Bronchial epithelial cell (primary cell): ENCODE results near the gene PKD1L1. TPM values are rescaled to one million over a fixed set of nuclear protein-coding genes. Genes with fewer than 3 reads are reported as not detected.

ENCODE experiments used
- DNase-seq: peaks from one replicate; pipeline ENCODE4 v3.0.0-alpha.2; 2010; ENCODE audit warnings: low read depth
- FAIRE-seq: peaks from 2 replicates; lab custom pipeline; 2011; peaks lifted over from hg19 to GRCh38; lab: Jason Lieb, UNC
- H3K27me3 ChIP-seq: 2 replicates; pipeline ENCODE4 v1.5.1; 2011; ENCODE audit warnings: low read length; ENCODE audit not compliant: control insufficient read depth, insufficient read depth
- H3K36me3 ChIP-seq: 2 replicates; pipeline ENCODE4 v1.5.1; 2011; ENCODE audit warnings: low read length; ENCODE audit not compliant: control insufficient read depth, insufficient read depth
- H3K4me3 ChIP-seq: 2 replicates; pipeline ENCODE4 v1.5.1; 2011; ENCODE audit warnings: mild to moderate bottlenecking, low read depth, low read length, control low read depth
- total RNA-seq: library from RNA; depleted of rRNA; stranded (reverse); fragments of >200 nt; gene quantifications from 2 replicates; pipeline ENCODE4 v1.2.1, GENCODE V29; 2014
- TF ChIP-seq, protein P1 (sequence below): IDR thresholded peaks from 2 replicates; pipeline ENCODE4 v1.5.1; 2011; ENCODE audit warnings: mild to moderate bottlenecking, moderate library complexity, low read length, control low read depth, inconsistent platforms; ENCODE audit not compliant: insufficient read depth, severe bottlenecking

The PKD1L1 gene
- total RNA-seq, 1 donor from 2014 or later, result under 0.01 TPM

DNA sequence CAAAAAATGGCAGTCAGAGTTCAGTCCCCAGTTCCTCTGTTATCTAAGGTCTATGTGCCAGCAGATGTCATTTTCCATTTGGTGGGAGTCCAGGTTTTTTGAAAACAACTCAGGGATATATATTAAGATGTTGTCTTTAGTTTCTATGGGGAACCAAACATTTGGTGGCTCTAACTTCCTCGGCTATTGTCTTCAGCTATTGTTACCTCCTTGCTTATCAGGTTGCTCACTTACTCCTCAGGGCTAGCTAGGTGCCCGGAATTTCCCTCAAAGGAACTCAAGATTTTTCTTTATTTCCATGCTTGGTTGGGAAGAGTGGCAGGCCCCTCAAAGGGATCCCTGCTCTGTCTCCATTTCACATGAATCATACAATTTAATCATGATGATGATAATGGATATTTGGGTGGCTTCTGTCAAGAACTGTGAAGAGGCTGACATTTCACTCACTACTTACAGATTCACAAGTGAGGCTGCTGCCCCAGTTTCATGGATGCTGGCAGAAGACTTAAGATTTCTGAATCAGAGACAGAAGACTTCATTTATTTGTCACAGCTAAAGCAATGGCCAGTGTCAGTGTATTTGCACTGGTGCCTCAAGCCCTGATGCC lies 182.8 kb downstream of the PKD1L1 start:
- Histone ChIP-seq H3K4me3 (no peak overlapping the region), H3K27me3 (no peaks in the 10 kb centered on the region), H3K36me3 (no peaks in the 10 kb centered on the region)
- TF ChIP-seq, protein P1, sequence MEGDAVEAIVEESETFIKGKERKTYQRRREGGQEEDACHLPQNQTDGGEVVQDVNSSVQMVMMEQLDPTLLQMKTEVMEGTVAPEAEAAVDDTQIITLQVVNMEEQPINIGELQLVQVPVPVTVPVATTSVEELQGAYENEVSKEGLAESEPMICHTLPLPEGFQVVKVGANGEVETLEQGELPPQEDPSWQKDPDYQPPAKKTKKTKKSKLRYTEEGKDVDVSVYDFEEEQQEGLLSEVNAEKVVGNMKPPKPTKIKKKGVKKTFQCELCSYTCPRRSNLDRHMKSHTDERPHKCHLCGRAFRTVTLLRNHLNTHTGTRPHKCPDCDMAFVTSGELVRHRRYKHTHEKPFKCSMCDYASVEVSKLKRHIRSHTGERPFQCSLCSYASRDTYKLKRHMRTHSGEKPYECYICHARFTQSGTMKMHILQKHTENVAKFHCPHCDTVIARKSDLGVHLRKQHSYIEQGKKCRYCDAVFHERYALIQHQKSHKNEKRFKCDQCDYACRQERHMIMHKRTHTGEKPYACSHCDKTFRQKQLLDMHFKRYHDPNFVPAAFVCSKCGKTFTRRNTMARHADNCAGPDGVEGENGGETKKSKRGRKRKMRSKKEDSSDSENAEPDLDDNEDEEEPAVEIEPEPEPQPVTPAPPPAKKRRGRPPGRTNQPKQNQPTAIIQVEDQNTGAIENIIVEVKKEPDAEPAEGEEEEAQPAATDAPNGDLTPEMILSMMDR, result no peak
- DNase-seq (no peak), FAIRE-seq (no peak)

DNA sequence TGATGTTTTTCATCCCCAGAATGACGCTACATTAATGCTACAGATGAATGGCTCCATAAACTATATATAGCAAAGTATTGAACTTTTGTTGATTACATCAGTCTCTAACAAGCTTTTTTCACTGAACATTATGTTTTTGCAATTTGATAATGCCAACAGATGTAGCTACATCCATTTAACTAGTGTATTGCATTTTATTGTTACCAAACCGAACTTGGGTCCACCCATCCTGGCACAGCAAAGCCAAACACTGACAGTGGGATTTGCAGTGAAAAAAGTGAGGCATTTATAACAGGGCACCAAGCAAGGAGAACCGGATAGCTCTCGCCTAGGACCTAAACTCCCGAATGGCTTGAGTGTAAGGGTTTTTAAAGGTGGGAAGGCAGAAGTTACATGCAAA lies 183.5 kb downstream of the PKD1L1 start:
- Histone ChIP-seq H3K27me3 (no peaks in the 10 kb centered on the region), H3K4me3 (no peak overlapping the region), H3K36me3 (no peaks in the 10 kb centered on the region)
- DNase-seq (no peak), FAIRE-seq (no peak)
- TF ChIP-seq, protein P1, result no peak

DNA sequence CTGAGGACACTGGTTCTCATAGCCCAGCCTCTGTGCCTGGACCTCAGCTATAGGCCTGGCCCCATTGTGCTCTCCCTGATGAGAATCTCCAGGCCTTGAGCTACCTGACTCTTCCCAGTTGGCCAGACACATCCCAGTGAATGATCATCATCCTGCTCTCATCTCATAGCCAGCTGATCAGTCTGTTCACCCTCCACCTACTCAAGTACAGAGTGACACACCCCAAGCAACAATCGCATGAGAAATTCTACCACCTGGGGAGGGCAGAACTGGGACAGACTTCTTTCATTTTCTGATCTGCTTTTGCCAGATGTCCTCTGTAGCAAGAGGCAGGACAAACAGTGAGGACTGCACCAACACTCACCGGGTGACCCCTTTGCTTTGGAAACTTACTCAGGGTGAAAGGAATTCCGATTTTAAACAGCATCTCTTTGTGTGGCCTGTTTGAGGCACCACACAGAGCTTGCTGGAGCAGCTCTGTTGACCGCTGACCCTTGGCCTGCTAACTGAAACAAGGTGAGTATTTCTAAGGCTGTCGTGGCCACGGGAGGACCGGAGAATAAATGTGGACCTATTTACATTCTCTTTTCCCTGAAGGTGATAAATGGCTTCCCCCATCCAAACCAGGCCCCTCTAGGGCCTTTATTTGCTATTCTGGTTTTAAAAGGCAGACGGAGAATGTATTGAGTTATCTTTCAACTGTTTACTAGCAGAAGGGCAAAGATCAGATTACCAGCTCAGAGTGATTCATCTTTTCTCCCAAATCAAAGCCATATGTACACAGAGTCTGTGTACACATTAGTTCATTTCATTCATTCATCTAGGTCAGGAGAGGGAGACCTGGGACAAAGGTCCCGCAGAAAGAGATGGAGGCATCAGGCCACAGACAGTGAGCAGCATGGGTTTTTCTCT lies 184.9 kb downstream of the PKD1L1 start:
- peak; percentile 84 for DNase-seq
- H3K36me3 ChIP-seq, result no peaks in the 10 kb centered on the region
- H3K27me3 ChIP-seq, result no peaks in the 10 kb centered on the region
- TF ChIP-seq, protein P1, result no peak
- no peak overlapping the region for H3K4me3 ChIP-seq
- no peak for FAIRE-seq

DNA sequence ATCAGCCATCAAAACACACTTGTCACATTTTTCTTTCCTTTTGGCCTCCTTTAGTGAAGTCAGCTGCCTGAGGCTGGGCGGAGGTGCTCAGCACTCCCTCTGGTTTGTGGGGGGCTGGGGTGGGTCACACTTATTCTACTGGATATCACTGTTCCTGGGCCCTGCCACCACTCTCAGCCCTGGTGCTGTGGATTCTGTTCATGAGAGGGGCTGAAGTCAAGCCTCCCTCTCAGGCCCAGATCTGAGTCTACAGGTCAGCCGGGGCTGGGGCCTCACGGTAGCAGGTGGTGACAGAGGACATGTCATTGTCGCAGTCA lies 185.6 kb downstream of the PKD1L1 start:
- TF ChIP-seq, protein P1, result no peak
- H3K36me3 ChIP-seq, result no peaks in the 10 kb centered on the region
- FAIRE-seq (no peak), DNase-seq (no peak)
- no peak overlapping the region for H3K4me3 ChIP-seq
- H3K27me3 ChIP-seq, result no peaks in the 10 kb centered on the region

DNA sequence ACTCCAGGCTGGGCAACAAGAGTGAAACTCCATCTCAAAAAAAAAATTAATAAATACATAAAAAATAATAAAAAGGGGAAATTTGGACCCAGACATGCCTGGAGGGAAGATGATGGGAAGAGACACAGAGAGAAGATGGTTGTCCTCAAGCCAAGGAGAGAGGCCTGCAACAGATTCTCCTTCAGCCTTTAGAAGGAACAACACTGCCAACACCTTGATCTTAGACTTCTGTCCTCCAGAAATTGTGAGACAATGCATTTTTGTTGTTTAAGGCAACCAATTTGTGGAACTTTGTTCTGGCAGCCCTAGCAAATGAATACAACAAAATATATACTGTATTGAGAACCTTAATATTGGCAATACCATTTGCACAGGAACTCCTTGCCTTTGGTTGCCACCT lies 186.1 kb downstream of the PKD1L1 start:
- TF ChIP-seq, protein P1, result no peak
- FAIRE-seq (no peak), DNase-seq (no peak)
- H3K27me3 ChIP-seq, result no peaks in the 10 kb centered on the region
- H3K4me3 ChIP-seq, result no peak overlapping the region
- no peaks in the 10 kb centered on the region for H3K36me3 ChIP-seq
